Esophagus squamous epithelium (tissue), 4 donors: ENCODE measurements around the gene RNF34.

Experiments used
- CTCF ChIP-seq, 6 experiments: fragments of 450-650 bp in 4 of 6; fragments of 200-600 bp in 2 of 6; sonication (generic) in 2 of 6; IDR thresholded peaks; one replicate each; pipeline ENCODE4 v1.5.1; 2016 to 2019; ENCODE audit warnings: antibody characterized with exemption in 6 of 6, mild to moderate bottlenecking in 4 of 6, moderate library complexity in 4 of 6
- POLR2A ChIP-seq, 4 donors: fragments of 450-650 bp; IDR thresholded peaks; one replicate each; pipeline ENCODE4 v1.6.1; 2017; ENCODE audit warnings: antibody characterized with exemption in 4 of 4, mild to moderate bottlenecking in 4 of 4, moderate library complexity in 3 of 4

- TF ChIP-seq CTCF (IDR thresholded peaks at IDR 0.05): no peak
- TF ChIP-seq POLR2A (IDR thresholded peaks at IDR 0.05): no peak
Observed at GRCh38 chr12:121376754-121377697, 22.9 kb upstream of the RNF34 start.
